DND-41 (cell line): ENCODE data around the gene CKB.

Source experiments
- ATAC-seq: fragments of 200-7000 bp; cut with Tn5 transposase; 3 replicates; pipeline ENCODE4 v1.9.1; 2021; ENCODE audit warnings: low read depth; ENCODE audit not compliant: insufficient read depth
- DNase-seq: peaks from one replicate; pipeline ENCODE4 v3.0.0-alpha.2; 2020
- H2AFZ ChIP-seq: 2 replicates; pipeline ENCODE4 v1.6.0; 2012; ENCODE audit warnings: low read depth, low read length
- H3K27ac ChIP-seq: 2 replicates; pipeline ENCODE4 v1.5.1; 2012; ENCODE audit warnings: low read length, inconsistent platforms
- H3K27me3 ChIP-seq: fragments of 200-600 bp; sonication (generic); 2 replicates; pipeline ENCODE4 v1.6.0; 2012; ENCODE audit warnings: low read length, mild to moderate bottlenecking, inconsistent platforms; ENCODE audit not compliant: insufficient read depth, poor library complexity
- H3K36me3 ChIP-seq: 2 replicates; pipeline ENCODE4 v1.5.1; 2012; ENCODE audit warnings: low read length, inconsistent platforms; ENCODE audit not compliant: insufficient read depth
- H3K4me1 ChIP-seq: 2 replicates; pipeline ENCODE4 v1.5.1; 2012; ENCODE audit warnings: mild to moderate bottlenecking, low read length; ENCODE audit not compliant: insufficient read depth
- H3K4me2 ChIP-seq: 2 replicates; pipeline ENCODE4 v1.6.0; 2012; ENCODE audit warnings: mild to moderate bottlenecking, moderate library complexity, low read length, inconsistent platforms; ENCODE audit not compliant: insufficient read depth
- H3K4me3 ChIP-seq, 2 experiments: fragments of 200-600 bp in 1 of 2; shearing (Covaris generic) in 1 of 2; 2 replicates each; pipeline ENCODE4 v1.5.1; 2012 to 2016; ENCODE audit warnings: inconsistent platforms in 2 of 2, low read length in 2 of 2, mild to moderate bottlenecking in 2 of 2, low read depth in 1 of 2, moderate library complexity in 1 of 2
- H3K79me2 ChIP-seq: 2 replicates; pipeline ENCODE4 v1.6.0; 2012; ENCODE audit warnings: low read length, inconsistent platforms; ENCODE audit not compliant: insufficient read depth
- H3K9ac ChIP-seq: 2 replicates; pipeline ENCODE4 v1.6.0; 2012; ENCODE audit warnings: low read depth, mild to moderate bottlenecking, inconsistent platforms, low read length, moderate library complexity
- H3K9me3 ChIP-seq: 2 replicates; pipeline ENCODE4 v1.5.1; 2012; ENCODE audit warnings: low read length, moderate library complexity, mild to moderate bottlenecking, inconsistent platforms; ENCODE audit not compliant: insufficient read depth, severe bottlenecking
- H4K20me1 ChIP-seq: 2 replicates; pipeline ENCODE4 v1.6.0; 2012; ENCODE audit warnings: low read length; ENCODE audit not compliant: insufficient read depth
- EZH2 ChIP-seq: IDR thresholded peaks from 3 replicates; pipeline ENCODE4 v1.6.1; 2012; ENCODE audit warnings: borderline replicate concordance, low read depth, mild to moderate bottlenecking, moderate library complexity, low read length, inconsistent platforms; ENCODE audit not compliant: severe bottlenecking
- TF ChIP-seq, protein P1 (sequence below): IDR thresholded peaks from 2 replicates; pipeline ENCODE4 v1.5.1; 2012; ENCODE audit warnings: borderline replicate concordance, low read length, moderate library complexity, mild to moderate bottlenecking; ENCODE audit not compliant: poor library complexity, severe bottlenecking; ENCODE audit errors: extremely low read depth

The CKB gene

GRCh38 chr14:103517174-103517566 is 5.5 kb downstream of the CKB start:
- no peak for TF ChIP-seq EZH2
- TF ChIP-seq, protein P1, sequence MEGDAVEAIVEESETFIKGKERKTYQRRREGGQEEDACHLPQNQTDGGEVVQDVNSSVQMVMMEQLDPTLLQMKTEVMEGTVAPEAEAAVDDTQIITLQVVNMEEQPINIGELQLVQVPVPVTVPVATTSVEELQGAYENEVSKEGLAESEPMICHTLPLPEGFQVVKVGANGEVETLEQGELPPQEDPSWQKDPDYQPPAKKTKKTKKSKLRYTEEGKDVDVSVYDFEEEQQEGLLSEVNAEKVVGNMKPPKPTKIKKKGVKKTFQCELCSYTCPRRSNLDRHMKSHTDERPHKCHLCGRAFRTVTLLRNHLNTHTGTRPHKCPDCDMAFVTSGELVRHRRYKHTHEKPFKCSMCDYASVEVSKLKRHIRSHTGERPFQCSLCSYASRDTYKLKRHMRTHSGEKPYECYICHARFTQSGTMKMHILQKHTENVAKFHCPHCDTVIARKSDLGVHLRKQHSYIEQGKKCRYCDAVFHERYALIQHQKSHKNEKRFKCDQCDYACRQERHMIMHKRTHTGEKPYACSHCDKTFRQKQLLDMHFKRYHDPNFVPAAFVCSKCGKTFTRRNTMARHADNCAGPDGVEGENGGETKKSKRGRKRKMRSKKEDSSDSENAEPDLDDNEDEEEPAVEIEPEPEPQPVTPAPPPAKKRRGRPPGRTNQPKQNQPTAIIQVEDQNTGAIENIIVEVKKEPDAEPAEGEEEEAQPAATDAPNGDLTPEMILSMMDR: no peak
- no peaks in the 10 kb centered on the region for H3K79me2 ChIP-seq
- ATAC-seq: no peak
- H3K27ac ChIP-seq: no peak overlapping the region
- H3K9me3 ChIP-seq: no peaks in the 10 kb centered on the region
- peaks cover 8% of the 10 kb centered on the region; the same call in 1 of the 2 replicates for H3K4me1 ChIP-seq
- H3K4me3 ChIP-seq: no peak overlapping the region
- no peaks in the 10 kb centered on the region for H3K36me3 ChIP-seq
- H3K9ac ChIP-seq: no peak overlapping the region
- 0 out of 2 replicates have a peak, but pooled peaks cover 10% of the 10 kb centered on the region for H4K20me1 ChIP-seq
- H2AFZ ChIP-seq: no peak overlapping the region
- no peak overlapping the region for H3K4me2 ChIP-seq
- DNase-seq: no peak
- no peaks in the 10 kb centered on the region for H3K27me3 ChIP-seq

DNA sequence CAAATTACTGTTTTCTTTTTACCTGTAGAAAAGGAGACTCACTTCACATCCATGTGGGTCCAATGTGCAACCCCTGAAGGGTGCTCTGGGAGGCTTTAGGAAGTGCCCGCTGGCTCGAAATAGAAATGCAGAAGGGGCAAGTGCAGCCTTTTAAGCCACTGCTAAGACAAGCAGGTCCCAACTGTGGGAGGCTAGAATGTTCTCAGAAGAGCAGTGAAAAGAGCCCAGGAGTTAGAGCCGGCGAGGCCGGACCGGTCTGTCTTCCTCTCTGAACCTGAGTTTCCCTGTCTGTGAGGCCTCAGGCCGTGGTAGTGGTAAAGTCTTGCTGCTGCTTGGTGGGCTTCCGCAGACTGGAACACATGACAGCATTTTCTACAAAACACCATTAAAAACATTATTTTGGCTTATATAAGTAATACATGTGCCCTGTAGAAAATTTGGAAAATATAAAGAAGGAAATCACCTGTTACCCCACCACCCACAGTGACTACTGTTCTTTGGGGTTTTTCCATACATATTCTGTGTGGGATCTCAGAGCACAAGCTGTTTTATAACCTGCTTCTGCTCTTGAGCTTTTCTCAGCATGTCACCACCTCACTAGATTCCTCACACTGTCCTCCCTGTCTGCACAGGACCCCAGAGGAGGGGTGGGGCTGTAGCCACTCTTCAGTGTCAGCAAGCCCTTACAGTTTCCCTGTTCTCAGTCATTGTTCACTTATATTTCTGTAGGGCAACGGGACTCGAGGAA is 6.0 kb downstream of the CKB start:
- DNase-seq (no peak), ATAC-seq (no peak)
- H3K27ac ChIP-seq: no peak overlapping the region
- H3K79me2 ChIP-seq: no peaks in the 10 kb centered on the region
- H4K20me1 ChIP-seq: 0 out of 2 replicates have a peak, but pooled peaks cover 10% of the 10 kb centered on the region
- no peaks in the 10 kb centered on the region for H3K9me3 ChIP-seq
- H3K4me3 ChIP-seq: no peak overlapping the region
- no peak overlapping the region for H2AFZ ChIP-seq
- H3K36me3 ChIP-seq: no peaks in the 10 kb centered on the region
- peaks cover 8% of the 10 kb centered on the region; the same call in 1 of the 2 replicates for H3K4me1 ChIP-seq
- TF ChIP-seq EZH2: no peak
- TF ChIP-seq, protein P1: no peak
- H3K4me2 ChIP-seq: no peak overlapping the region
- H3K27me3 ChIP-seq: no peaks in the 10 kb centered on the region
- no peak overlapping the region for H3K9ac ChIP-seq

- Histone ChIP-seq H3K4me2 (no peak overlapping the region), H4K20me1 (0 out of 2 replicates have a peak, but pooled peaks cover 10% of the 10 kb centered on the region), H3K4me3 (no peak overlapping the region), H3K27me3 (no peaks in the 10 kb centered on the region), H3K4me1 (no peaks in the 10 kb centered on the region), H3K9ac (no peak overlapping the region), H3K9me3 (no peaks in the 10 kb centered on the region), H3K36me3 (peaks cover 7% of the 10 kb centered on the region), H3K79me2 (no peaks in the 10 kb centered on the region), H3K27ac (no peak overlapping the region), H2AFZ (no peak overlapping the region)
- ATAC-seq (no peak), DNase-seq (no peak)
- no peak for TF ChIP-seq EZH2
Measured at GRCh38 chr14:103514596-103515421, 7.8 kb downstream of the CKB start.
